Measurements from ENCODE around the gene VIL1. TPM values are rescaled to one million over a fixed set of nuclear protein-coding genes. Genes with fewer than 3 reads are reported as not detected.

VIL1 gene
- total RNA-seq, 2 donors from 2014 or later = 15.3 to 15.8 TPM

DNA sequence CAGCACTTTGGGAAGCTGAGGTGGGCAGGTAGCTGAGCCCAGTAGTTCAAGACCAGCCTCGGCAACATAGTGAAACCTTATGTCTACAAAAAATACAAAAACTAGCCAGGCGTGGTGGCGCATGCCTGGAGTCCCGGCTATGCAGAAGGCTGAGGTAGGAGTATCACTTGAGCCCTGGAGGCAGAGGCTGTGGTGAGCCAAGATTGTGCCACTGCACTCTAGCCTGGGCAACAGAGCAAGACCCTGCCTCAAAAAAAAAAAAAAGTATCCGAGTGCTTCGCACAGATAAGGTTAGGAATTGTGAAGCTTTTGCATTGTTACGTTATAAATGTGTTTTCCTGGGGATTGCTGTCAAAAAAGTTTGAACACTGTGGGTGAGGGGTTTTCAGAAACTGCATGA, 15.1 kb upstream of the VIL1 start:
- no peaks in the 10 kb centered on the region for H3K27me3 ChIP-seq
- H3K9me3 ChIP-seq = no peaks in the 10 kb centered on the region
- TF ChIP-seq, protein P1, sequence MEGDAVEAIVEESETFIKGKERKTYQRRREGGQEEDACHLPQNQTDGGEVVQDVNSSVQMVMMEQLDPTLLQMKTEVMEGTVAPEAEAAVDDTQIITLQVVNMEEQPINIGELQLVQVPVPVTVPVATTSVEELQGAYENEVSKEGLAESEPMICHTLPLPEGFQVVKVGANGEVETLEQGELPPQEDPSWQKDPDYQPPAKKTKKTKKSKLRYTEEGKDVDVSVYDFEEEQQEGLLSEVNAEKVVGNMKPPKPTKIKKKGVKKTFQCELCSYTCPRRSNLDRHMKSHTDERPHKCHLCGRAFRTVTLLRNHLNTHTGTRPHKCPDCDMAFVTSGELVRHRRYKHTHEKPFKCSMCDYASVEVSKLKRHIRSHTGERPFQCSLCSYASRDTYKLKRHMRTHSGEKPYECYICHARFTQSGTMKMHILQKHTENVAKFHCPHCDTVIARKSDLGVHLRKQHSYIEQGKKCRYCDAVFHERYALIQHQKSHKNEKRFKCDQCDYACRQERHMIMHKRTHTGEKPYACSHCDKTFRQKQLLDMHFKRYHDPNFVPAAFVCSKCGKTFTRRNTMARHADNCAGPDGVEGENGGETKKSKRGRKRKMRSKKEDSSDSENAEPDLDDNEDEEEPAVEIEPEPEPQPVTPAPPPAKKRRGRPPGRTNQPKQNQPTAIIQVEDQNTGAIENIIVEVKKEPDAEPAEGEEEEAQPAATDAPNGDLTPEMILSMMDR (IDR thresholded peaks at IDR 0.05) = no peak
- TF ChIP-seq POLR2A (IDR thresholded peaks at IDR 0.05) = no peak
- peaks cover 7 to 14% of the 10 kb centered on the region in 2 donors for H3K36me3 ChIP-seq (replicated peaks in 1 of 2; ENCODE audit: insufficient read depth in 1 of 2, low read depth in 2 of 2)
- WGBS, 2 donors = 74 to 84% methylated on average over 7 of the region's 7 CpGs
- no peak for DNase-seq
- H3K4me1 ChIP-seq = peaks cover 60% of the 10 kb centered on the region
- H3K27ac ChIP-seq = no peak overlapping the region
- ATAC-seq = no peak
- intact Hi-C loops (cut with DNase I) = no loop called here
- H3K4me3 ChIP-seq = no peak overlapping the region

DNA sequence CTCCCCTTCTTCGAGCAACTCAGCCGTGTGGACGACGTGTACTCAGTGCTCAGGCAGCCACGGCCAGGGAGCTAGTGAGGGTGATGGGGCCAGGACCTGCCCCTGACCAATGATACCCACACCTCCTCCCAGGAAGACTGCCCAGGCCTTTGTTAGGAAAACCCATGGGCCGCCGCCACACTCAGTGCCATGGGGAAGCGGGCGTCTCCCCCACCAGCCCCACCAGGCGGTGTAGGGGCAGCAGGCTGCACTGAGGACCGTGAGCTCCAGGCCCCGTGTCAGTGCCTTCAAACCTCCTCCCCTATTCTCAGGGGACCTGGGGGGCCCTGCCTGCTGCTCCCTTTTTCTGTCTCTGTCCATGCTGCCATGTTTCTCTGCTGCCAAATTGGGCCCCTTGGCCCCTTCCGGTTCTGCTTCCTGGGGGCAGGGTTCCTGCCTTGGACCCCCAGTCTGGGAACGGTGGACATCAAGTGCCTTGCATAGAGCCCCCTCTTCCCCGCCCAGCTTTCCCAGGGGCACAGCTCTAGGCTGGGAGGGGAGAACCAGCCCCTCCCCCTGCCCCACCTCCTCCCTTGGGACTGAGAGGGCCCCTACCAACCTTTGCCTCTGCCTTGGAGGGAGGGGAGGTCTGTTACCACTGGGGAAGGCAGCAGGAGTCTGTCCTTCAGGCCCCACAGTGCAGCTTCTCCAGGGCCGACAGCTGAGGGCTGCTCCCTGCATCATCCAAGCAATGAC, 14.4 kb upstream of the VIL1 start:
- H3K9me3 ChIP-seq = no peaks in the 10 kb centered on the region
- DNase-seq (no peak), ATAC-seq (no peak)
- intact Hi-C loops (cut with DNase I) = no loop called here
- peak overlapping the region in 3 of 4 donors; percentile 83 to 87 (median 83) for H3K27ac ChIP-seq
- 74 to 76% methylated on average over 15 to 16 of the region's 16 CpGs for WGBS, 2 donors
- H3K27me3 ChIP-seq = no peaks in the 10 kb centered on the region
- H3K36me3 ChIP-seq (replicated peaks in 1 of 2; ENCODE audit: insufficient read depth in 1 of 2, low read depth in 2 of 2) = peaks cover 7 to 14% of the 10 kb centered on the region in 2 donors
- TF ChIP-seq, protein P1 (IDR thresholded peaks at IDR 0.05) = no peak
- no peak for TF ChIP-seq POLR2A (IDR thresholded peaks at IDR 0.05)
- peaks cover 54% of the 10 kb centered on the region for H3K4me1 ChIP-seq
- no peak overlapping the region for H3K4me3 ChIP-seq

DNA sequence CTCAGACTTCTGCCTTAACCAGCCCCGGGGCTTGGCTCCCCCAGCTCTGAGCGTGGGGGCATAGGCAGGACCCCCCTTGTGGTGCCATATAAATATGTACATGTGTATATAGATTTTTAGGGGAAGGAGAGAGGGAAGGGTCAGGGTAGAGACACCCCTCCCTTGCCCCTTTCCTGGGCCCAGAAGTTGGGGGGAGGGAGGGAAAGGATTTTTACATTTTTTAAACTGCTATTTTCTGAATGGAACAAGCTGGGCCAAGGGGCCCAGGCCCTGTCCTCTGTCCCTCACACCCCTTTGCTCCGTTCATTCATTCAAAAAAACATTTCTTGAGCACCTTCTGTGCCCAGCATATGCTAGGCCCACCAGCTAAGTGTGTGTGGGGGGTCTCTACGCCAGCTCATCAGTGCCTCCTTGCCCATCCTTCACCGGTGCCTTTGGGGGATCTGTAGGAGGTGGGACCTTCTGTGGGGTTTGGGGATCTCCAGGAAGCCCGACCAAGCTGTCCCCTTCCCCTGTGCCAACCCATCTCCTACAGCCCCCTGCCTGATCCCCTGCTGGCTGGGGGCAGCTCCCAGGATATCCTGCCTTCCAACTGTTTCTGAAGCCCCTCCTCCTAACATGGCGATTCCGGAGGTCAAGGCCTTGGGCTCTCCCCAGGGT, 13.7 kb upstream of the VIL1 start:
- H3K27ac ChIP-seq = peak overlapping the region; percentile 59 to 87 (median 83)
- H3K4me3 ChIP-seq = no peak overlapping the region
- WGBS, 2 donors = 52 to 61% methylated on average over 8 of the region's 8 CpGs
- ATAC-seq = no peak
- H3K27me3 ChIP-seq = no peaks in the 10 kb centered on the region
- no peak for DNase-seq
- peaks cover 7 to 14% of the 10 kb centered on the region in 2 donors for H3K36me3 ChIP-seq (replicated peaks in 1 of 2; ENCODE audit: insufficient read depth in 1 of 2, low read depth in 2 of 2)
- H3K9me3 ChIP-seq = no peaks in the 10 kb centered on the region
- H3K4me1 ChIP-seq = peaks cover 54% of the 10 kb centered on the region
- TF ChIP-seq, protein P1 (IDR thresholded peaks at IDR 0.05) = no peak
- no peak for TF ChIP-seq POLR2A (IDR thresholded peaks at IDR 0.05)
- intact Hi-C loops (cut with DNase I) = no loop called here

DNA sequence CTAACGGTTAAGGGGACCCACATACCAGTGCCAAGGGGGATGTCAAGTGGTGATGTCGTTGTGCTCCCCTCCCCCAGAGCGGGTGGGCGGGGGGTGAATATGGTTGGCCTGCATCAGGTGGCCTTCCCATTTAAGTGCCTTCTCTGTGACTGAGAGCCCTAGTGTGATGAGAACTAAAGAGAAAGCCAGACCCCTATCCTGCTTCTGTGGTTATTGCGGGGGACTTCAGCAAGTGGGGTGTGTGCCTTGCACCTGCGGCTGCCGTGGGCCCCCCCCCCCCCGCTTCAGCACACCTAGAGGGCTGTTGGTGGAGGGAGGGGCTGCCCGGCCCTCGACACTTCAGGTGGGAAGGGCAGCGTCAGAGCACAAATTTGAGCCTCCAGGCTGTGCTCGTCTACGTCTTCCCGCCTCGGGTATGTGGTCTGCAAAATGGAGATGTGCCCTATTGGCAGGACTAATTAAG, 13.1 kb upstream of the VIL1 start:
- ATAC-seq = no peak
- WGBS, 2 donors = 0 to 2% methylated on average over 8 to 12 of the region's 15 CpGs

More for the DNA sequence above, 13.1 kb upstream of the VIL1 start:
- Histone ChIP-seq H3K4me3 (no peak overlapping the region), H3K36me3 (replicated peaks in 1 of 2; ENCODE audit: insufficient read depth in 1 of 2, low read depth in 2 of 2) (peaks cover 7 to 14% of the 10 kb centered on the region in 2 donors), H3K9me3 (no peaks in the 10 kb centered on the region), H3K27ac (peak overlapping the region; percentile 59 to 87 (median 83)), H3K27me3 (no peaks in the 10 kb centered on the region), H3K4me1 (peaks cover 54% of the 10 kb centered on the region)
- peak in 2 of 4 donors; percentile 33 to 49 for DNase-seq
- intact Hi-C loops (cut with DNase I) = no loop called here
- TF ChIP-seq, protein P1 (IDR thresholded peaks at IDR 0.05) = no peak
- TF ChIP-seq POLR2A (IDR thresholded peaks at IDR 0.05) = no peak
